ENCODE data around the gene GPC5. TPM values are rescaled to one million over a fixed set of nuclear protein-coding genes. Genes with fewer than 3 reads are reported as not detected.

GPC5 gene
- total RNA-seq, 2 donors from 2014 or later: 0.83 to 1.3 TPM

DNA sequence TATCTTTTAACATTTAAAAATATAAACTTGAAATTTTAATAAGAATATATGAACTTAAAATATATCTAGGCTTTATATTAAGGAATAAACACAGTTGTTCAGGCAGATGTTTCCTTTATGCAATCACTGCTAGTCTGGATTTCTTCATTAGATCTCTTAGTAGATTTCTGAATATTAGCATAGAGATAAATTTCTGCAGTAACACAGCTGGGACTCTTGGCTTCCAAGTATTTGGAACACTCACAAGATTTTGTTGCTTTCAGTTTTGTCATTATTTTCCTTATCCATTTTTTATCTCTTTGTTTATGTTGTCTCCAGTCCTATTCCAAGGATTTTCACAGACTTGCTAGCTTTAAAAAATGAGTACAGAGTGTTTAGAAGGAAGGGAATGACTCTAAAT is 857.1 kb downstream of the GPC5 start:
- DNase-seq (ENCODE audit: low spot score): no peak
- TF ChIP-seq, protein P1, sequence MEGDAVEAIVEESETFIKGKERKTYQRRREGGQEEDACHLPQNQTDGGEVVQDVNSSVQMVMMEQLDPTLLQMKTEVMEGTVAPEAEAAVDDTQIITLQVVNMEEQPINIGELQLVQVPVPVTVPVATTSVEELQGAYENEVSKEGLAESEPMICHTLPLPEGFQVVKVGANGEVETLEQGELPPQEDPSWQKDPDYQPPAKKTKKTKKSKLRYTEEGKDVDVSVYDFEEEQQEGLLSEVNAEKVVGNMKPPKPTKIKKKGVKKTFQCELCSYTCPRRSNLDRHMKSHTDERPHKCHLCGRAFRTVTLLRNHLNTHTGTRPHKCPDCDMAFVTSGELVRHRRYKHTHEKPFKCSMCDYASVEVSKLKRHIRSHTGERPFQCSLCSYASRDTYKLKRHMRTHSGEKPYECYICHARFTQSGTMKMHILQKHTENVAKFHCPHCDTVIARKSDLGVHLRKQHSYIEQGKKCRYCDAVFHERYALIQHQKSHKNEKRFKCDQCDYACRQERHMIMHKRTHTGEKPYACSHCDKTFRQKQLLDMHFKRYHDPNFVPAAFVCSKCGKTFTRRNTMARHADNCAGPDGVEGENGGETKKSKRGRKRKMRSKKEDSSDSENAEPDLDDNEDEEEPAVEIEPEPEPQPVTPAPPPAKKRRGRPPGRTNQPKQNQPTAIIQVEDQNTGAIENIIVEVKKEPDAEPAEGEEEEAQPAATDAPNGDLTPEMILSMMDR (IDR thresholded peaks at IDR 0.05): no peak
- Histone ChIP-seq H3K4me3 (no peak overlapping the region), H3K9me3 (no peaks in the 10 kb centered on the region), H3K27ac (no peak overlapping the region), H3K27me3 (no peaks in the 10 kb centered on the region), H3K36me3 (no peaks in the 10 kb centered on the region), H3K4me1 (no peaks in the 10 kb centered on the region)

DNA sequence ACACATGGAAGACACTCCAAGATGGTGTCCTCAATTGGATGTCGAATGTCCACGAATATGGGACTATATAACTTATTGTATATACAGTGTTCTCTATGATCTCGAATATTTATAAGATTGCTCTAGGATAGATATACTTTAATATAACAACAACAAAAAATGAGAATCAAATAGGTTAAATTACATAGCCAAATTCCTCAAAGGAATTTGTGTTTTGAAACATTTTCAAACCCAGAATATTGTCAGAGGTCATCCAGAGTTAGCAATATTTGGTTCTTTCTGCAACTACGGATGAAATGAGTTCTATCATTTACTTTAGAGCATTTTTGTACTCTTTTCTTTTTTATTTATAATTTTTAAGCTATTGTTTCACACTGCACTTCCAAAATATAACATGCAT is 857.8 kb downstream of the GPC5 start:
- Histone ChIP-seq H3K9me3 (no peaks in the 10 kb centered on the region), H3K4me3 (no peak overlapping the region), H3K27ac (no peak overlapping the region), H3K4me1 (no peaks in the 10 kb centered on the region), H3K36me3 (no peaks in the 10 kb centered on the region), H3K27me3 (no peaks in the 10 kb centered on the region)
- TF ChIP-seq, protein P1 (IDR thresholded peaks at IDR 0.05): no peak
- no peak for DNase-seq (ENCODE audit: low spot score)

DNA sequence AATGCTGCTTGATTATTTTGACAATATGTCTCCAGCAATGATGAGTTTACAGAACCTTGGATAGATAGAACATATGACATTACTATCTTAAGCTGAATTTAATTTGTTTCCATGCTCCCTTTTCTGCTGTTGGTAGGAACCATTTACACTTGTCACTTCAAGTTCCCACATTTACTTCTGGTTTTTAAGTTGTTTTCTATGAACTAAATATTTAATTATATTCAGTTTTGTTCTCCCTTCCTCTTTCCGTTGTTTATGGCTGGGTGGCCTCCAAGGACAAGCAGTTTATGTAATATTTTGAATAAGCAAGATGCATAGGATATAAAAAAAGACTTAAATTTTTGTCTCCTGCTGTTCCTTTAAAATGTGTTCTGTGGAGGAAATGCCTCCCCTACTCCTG is 860.6 kb downstream of the GPC5 start:
- Histone ChIP-seq H3K4me3 (no peak overlapping the region), H3K27ac (no peak overlapping the region), H3K4me1 (no peaks in the 10 kb centered on the region), H3K9me3 (no peaks in the 10 kb centered on the region), H3K27me3 (no peaks in the 10 kb centered on the region), H3K36me3 (no peaks in the 10 kb centered on the region)
- TF ChIP-seq, protein P1 (IDR thresholded peaks at IDR 0.05): no peak
- DNase-seq (ENCODE audit: low spot score): no peak

DNA sequence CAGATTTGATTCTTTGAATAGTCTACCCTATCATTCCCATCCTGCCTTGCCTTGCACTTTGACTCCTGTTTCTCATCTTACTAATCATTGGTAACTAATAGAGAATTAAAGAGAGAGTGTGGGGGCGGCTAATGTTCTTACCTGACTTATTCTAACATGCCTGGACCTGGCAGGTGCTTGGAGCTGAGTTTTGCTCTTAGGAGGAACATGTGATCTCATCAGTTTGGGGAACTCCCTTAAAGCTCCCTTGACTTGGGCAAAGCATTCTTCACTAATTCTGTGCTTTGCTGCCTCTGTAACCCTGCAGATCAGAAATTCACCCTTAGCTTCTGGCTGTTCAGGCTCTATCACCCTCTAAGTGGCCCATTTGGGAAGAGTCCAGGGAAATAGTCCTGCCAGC is 861.1 kb downstream of the GPC5 start:
- Histone ChIP-seq H3K27ac (no peak overlapping the region), H3K36me3 (no peaks in the 10 kb centered on the region), H3K4me3 (no peak overlapping the region), H3K27me3 (no peaks in the 10 kb centered on the region), H3K4me1 (no peaks in the 10 kb centered on the region), H3K9me3 (no peaks in the 10 kb centered on the region)
- TF ChIP-seq, protein P1 (IDR thresholded peaks at IDR 0.05): no peak
- DNase-seq (ENCODE audit: low spot score): no peak

DNA sequence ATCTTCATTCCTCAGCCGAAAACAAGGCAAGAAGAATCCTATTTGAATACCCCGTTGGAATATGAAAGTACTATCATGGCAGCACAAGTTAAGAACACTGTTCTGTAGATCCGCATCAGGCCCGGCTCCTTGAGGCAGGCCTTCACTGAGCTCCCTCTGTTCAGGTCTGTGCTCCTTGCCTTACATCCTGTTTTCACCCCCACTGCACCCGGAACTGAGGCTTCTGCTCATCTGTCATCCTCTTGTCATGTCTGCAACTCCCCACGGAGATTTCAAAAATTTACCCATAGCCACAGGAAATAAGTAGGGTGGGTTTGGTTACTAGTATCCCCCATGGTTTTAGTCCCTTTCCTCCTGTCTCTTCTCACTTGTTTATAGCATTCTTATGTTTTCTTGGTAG is 861.9 kb downstream of the GPC5 start:
- H3K36me3 ChIP-seq: no peaks in the 10 kb centered on the region
- no peaks in the 10 kb centered on the region for H3K4me1 ChIP-seq
- DNase-seq (ENCODE audit: low spot score): no peak
- H3K4me3 ChIP-seq: no peak overlapping the region
- no peaks in the 10 kb centered on the region for H3K27me3 ChIP-seq
- no peak overlapping the region for H3K27ac ChIP-seq
- TF ChIP-seq, protein P1 (IDR thresholded peaks at IDR 0.05): no peak
- H3K9me3 ChIP-seq: no peaks in the 10 kb centered on the region

GRCh38 chr13:92262100-92262788 is 863.8 kb downstream of the GPC5 start:
- H3K36me3 ChIP-seq: no peaks in the 10 kb centered on the region
- no peaks in the 10 kb centered on the region for H3K27me3 ChIP-seq
- H3K4me3 ChIP-seq: no peak overlapping the region
- H3K4me1 ChIP-seq: no peaks in the 10 kb centered on the region
- TF ChIP-seq, protein P1 (IDR thresholded peaks at IDR 0.05): no peak
- H3K9me3 ChIP-seq: no peaks in the 10 kb centered on the region
- no peak for DNase-seq (ENCODE audit: low spot score)
- no peak overlapping the region for H3K27ac ChIP-seq

All from right atrium auricular region (tissue), 2 donors.